ENCODE results near the gene RCOR2.

- no peak for TF ChIP-seq CTCF (conservative IDR thresholded peaks at IDR 0.05 in 1 of 2, IDR thresholded peaks at IDR 0.05 in 1 of 2; ENCODE audit: low read depth in 1 of 2, low read length in 2 of 2)
- no peak for TF ChIP-seq EZH2 (IDR thresholded peaks at IDR 0.05; ENCODE audit: low read length, missing control alignments)
These were observed 3.4 kb upstream of the RCOR2 start for GRCh38 chr11:63920126-63920938.
